Gastroesophageal sphincter (tissue), 4 donors: Measurements from ENCODE around the gene RAPGEF1. TPM values are rescaled to one million over a fixed set of nuclear protein-coding genes. Genes with fewer than 3 reads are reported as not detected.

Experiments
- ATAC-seq: fragments of 150-250 bp; one replicate; pipeline ENCODE4 v1.9.1; 2016; ENCODE audit warnings: mild to moderate bottlenecking, moderate library complexity
- H3K27ac ChIP-seq, 4 donors: fragments of 200-600 bp; sonication (generic) in 3 of 4; 1 replicate in 3 of 4; 2 replicates in 1 of 4; pipeline ENCODE4 v1.5.1; 2016 to 2019
- H3K27me3 ChIP-seq: fragments of 200-600 bp; sonication (generic); one replicate; pipeline ENCODE4 v1.5.1; 2019
- H3K36me3 ChIP-seq, 2 donors: fragments of 200-600 bp; sonication (generic); one replicate each; pipeline ENCODE4 v1.5.1; 2019; ENCODE audit warnings: control low read depth in 1 of 2
- H3K4me1 ChIP-seq, 3 donors: fragments of 200-600 bp; sonication (generic); 1 replicate in 2 of 3; 2 replicates in 1 of 3; pipeline ENCODE4 v1.5.1; 2016 to 2019; ENCODE audit warnings: control low read depth in 2 of 3
- H3K4me3 ChIP-seq, 2 donors: fragments of 200-600 bp; sonication (generic); one replicate each; pipeline ENCODE4 v1.5.1; 2019; ENCODE audit warnings: mild to moderate bottlenecking in 1 of 2, moderate library complexity in 1 of 2
- H3K9me3 ChIP-seq, 3 donors: fragments of 200-600 bp; sonication (generic); one replicate each; pipeline ENCODE4 v1.5.1; 2017 to 2019; ENCODE audit warnings: control low read depth in 2 of 3
- CTCF ChIP-seq, 4 experiments: fragments of 200-600 bp in 2 of 4; fragments of 450-650 bp in 2 of 4; sonication (generic) in 1 of 4; IDR thresholded peaks; one replicate each; pipeline ENCODE4 v1.5.1; 2017 to 2019; ENCODE audit warnings: antibody characterized with exemption in 4 of 4, mild to moderate bottlenecking in 2 of 4, moderate library complexity in 2 of 4
- EP300 ChIP-seq: sonication (generic); formaldehyde crosslinking; IDR thresholded peaks from one replicate; pipeline ENCODE4 v1.6.1; 2017; ENCODE audit warnings: antibody characterized with exemption, mild to moderate bottlenecking
- POLR2A ChIP-seq, 2 donors: fragments of 450-650 bp; IDR thresholded peaks; one replicate each; pipeline ENCODE4 v1.6.1; 2017; ENCODE audit warnings: antibody characterized with exemption in 2 of 2, mild to moderate bottlenecking in 2 of 2, moderate library complexity in 1 of 2
- POLR2AphosphoS5 ChIP-seq: sonication (generic); formaldehyde crosslinking; IDR thresholded peaks from one replicate; pipeline ENCODE4 v1.6.1; 2017; ENCODE audit warnings: antibody characterized with exemption
- WGBS, 2 donors: methylation state at CpG; one replicate each; pipeline ENCODE4 v1.1.5; 2018; ENCODE audit warnings: low coverage in 1 of 2; 5-methylcytosine and 5-hydroxymethylcytosine counted together
- total RNA-seq, 4 donors: library from RNA; depleted of rRNA; stranded (reverse); fragments of >200 nt; gene quantifications; one replicate each; pipeline ENCODE4 v1.1.0, GENCODE V29; 2016

The RAPGEF1 gene
- total RNA-seq, 4 donors from 2014 or later, result 47.5 to 162 (median 77.6) TPM

DNA sequence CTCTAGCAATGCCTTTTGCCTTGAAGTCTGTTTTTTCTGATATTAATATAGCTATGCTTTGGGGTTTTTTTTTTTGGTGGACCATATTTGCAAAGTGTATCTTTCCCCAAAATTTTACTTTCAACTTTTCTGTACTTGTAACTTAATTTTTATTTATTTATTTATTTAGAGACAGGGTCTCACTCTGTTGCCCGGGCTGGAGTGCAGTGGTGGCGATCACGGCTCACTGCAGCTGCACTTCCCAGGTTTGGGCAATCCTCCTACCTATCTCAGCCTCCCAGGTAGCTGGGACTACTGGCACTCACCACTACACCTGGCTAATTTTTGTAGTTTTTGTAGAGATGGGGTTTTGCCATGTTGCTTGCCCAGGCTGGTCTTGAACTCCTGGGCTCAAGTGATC lies 173.7 kb downstream of the RAPGEF1 start:
- H3K4me1 ChIP-seq, result no peaks in the 10 kb centered on the region
- H3K36me3 ChIP-seq, result peaks cover 0 to 13% of the 10 kb centered on the region in 2 donors
- no peak overlapping the region for H3K4me3 ChIP-seq
- H3K27me3 ChIP-seq, result no peaks in the 10 kb centered on the region
- peaks cover 0 to 12% (median 0%) of the 10 kb centered on the region in 3 donors for H3K9me3 ChIP-seq
- 67 to 100% methylated on average over 1 to 2 of the region's 3 CpGs for WGBS, 2 donors
- H3K27ac ChIP-seq, result no peak overlapping the region
- ATAC-seq, result no peak
- TF ChIP-seq CTCF (IDR thresholded peaks at IDR 0.05) (no peak), POLR2A (IDR thresholded peaks at IDR 0.05) (no peak), EP300 (no peak), POLR2AphosphoS5 (no peak)

DNA sequence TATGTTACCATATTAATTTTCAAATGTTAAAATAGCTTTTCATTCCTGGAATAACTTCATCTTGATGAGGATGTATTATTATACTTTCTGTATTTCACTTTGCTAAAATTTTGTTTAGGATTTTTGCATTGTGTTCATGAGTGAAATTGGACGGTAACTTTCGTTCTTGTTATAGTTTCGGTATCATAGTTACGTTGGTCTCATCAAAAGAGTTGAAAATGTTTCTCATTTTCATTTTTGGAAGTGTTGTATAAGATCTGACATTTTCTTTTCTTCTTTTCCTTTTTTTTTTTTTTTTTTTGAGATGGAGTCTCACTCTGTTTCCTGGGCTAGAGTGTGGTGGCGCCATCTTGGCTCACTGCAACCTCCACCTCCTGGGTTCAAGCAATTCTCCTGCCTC lies 174.5 kb downstream of the RAPGEF1 start:
- H3K9me3 ChIP-seq, result peaks cover 0 to 12% (median 0%) of the 10 kb centered on the region in 3 donors
- H3K27ac ChIP-seq, result no peak overlapping the region
- peaks cover 0 to 13% of the 10 kb centered on the region in 2 donors for H3K36me3 ChIP-seq
- H3K4me3 ChIP-seq, result no peak overlapping the region
- no peak for TF ChIP-seq CTCF (IDR thresholded peaks at IDR 0.05)
- no peaks in the 10 kb centered on the region for H3K27me3 ChIP-seq
- WGBS, 2 donors, result 88 to 89% methylated on average over 4 to 5 of the region's 5 CpGs
- H3K4me1 ChIP-seq, result no peaks in the 10 kb centered on the region
- ATAC-seq, result no peak

- H3K36me3 ChIP-seq, result no peaks in the 10 kb centered on the region
- no peaks in the 10 kb centered on the region for H3K4me1 ChIP-seq
- H3K27me3 ChIP-seq, result peaks cover 7% of the 10 kb centered on the region
- ATAC-seq, result no peak
- H3K9me3 ChIP-seq, result peaks cover 0 to 12% (median 0%) of the 10 kb centered on the region in 3 donors
- no peak overlapping the region for H3K4me3 ChIP-seq
- TF ChIP-seq POLR2AphosphoS5, result no peak
- TF ChIP-seq CTCF (IDR thresholded peaks at IDR 0.05), result no peak
- TF ChIP-seq POLR2A (IDR thresholded peaks at IDR 0.05), result no peak
- no peak for TF ChIP-seq EP300
- 63 to 65% methylated on average over 9 of the region's 9 CpGs for WGBS, 2 donors
- H3K27ac ChIP-seq, result no peak overlapping the region
These were observed 177.6 kb downstream of the RAPGEF1 start for GRCh38 chr9:131562032-131562959.

DNA sequence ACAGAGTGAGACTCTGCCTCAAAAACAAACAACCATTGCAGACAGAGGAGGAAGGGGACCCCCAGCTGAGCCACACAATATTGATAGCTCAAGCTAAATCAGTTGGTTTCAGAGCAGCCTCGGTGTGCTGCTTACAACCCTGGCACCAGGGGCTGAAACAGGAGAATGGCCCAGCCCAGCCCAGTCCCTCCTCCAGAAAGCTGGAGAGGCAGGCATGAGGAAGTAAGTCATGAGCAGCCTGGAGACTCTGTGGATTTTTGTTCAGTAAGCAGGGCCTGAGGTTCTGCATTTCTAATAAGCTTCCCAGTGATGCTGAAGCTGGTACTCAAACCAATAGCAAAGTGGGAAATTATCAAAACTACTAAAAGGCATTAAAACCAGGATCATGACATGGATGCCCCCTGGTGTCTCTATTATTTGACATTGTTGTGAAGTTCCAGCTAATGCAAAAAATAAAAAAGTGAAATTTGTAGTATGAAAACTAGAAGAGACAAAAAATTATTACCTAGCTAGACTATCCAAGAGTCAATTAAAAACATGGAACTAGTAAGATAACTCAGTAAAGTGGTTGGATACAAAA lies 180.4 kb downstream of the RAPGEF1 start:
- WGBS, 2 donors, result 83% methylated on average over 1 of the region's 1 CpG; no CpG with 5 or more reads in 1 of the 2 donors
- Histone ChIP-seq H3K4me1 (peaks cover 0 to 5% (median 0%) of the 10 kb centered on the region in 3 donors), H3K27ac (no peak overlapping the region), H3K27me3 (peaks cover 35% of the 10 kb centered on the region), H3K36me3 (no peaks in the 10 kb centered on the region), H3K9me3 (peaks cover 0 to 12% (median 0%) of the 10 kb centered on the region in 3 donors), H3K4me3 (no peak overlapping the region)
- no peak for ATAC-seq
- TF ChIP-seq CTCF (IDR thresholded peaks at IDR 0.05) (no peak), POLR2AphosphoS5 (no peak), EP300 (no peak), POLR2A (IDR thresholded peaks at IDR 0.05) (no peak)
